A549 (cell line): ENCODE measurements around the gene GRID2. TPM values are rescaled to one million over a fixed set of nuclear protein-coding genes. Genes with fewer than 3 reads are reported as not detected.

ENCODE experiments used
- ATAC-seq, 2 experiments: fragments of 200-7000 bp in 1 of 2; fragments of >200 bp in 1 of 2; cut with Nextera tagmentation in 1 of 2; cut with Tn5 transposase in 1 of 2; 3 replicates each; pipeline versions ENCODE4 v1.8.0 to v1.9.1; 2018 to 2020; ENCODE audit warnings: mild to moderate bottlenecking in 1 of 2, moderate library complexity in 1 of 2
- CTCF ChIA-PET: fragments of 300-600 bp; sonication (Branson Sonifier 250); formaldehyde crosslinking; extraction: SDS; loops from one replicate; lab custom pipeline; 2021; ENCODE audit warnings: antibody characterized with exemption, inconsistent platforms; lab: Yijun Ruan, JAX
- POLR2A ChIA-PET: fragments of 350-600 bp; formaldehyde crosslinking; extraction: SDS; loops from one replicate; lab custom pipeline; 2021; ENCODE audit warnings: antibody characterized with exemption, inconsistent platforms; lab: Yijun Ruan, JAX
- DNase-seq, 2 experiments: peaks; one replicate each; pipeline versions ENCODE4 v3.0.0 to v3.0.0-alpha.2; 2011 to 2016; ENCODE audit warnings: low read depth in 1 of 2, low spot score in 1 of 2
- FAIRE-seq: peaks from 2 replicates; lab custom pipeline; 2011; peaks lifted over from hg19 to GRCh38; lab: Jason Lieb, UNC
- H3K27ac ChIP-seq, 2 experiments: fragments of >200 bp; sonication (Bioruptor Twin); formaldehyde crosslinking; 3 replicates each; pipeline ENCODE4 v1.5.1; 2016 to 2017
- H3K4me1 ChIP-seq: fragments of >200 bp; sonication (Bioruptor Twin); formaldehyde crosslinking; 3 replicates; pipeline ENCODE4 v1.6.1; 2016
- H3K4me2 ChIP-seq: fragments of >200 bp; sonication (Bioruptor Twin); formaldehyde crosslinking; 3 replicates; pipeline ENCODE4 v1.6.1; 2016
- H3K4me3 ChIP-seq: fragments of >200 bp; sonication (Bioruptor Twin); formaldehyde crosslinking; 3 replicates; pipeline ENCODE4 v1.5.1; 2016
- H3K9me3 ChIP-seq: fragments of >200 bp; sonication (Bioruptor Twin); formaldehyde crosslinking; 3 replicates; pipeline ENCODE4 v1.6.1; 2016
- CHD2 ChIP-seq: fragments of 150-350 bp; IDR thresholded peaks from 2 replicates; pipeline ENCODE4 v1.6.1; 2014; ENCODE audit warnings: low read length; ENCODE audit not compliant: partially characterized antibody
- EHMT2 ChIP-seq: fragments of 200-600 bp; sonication (generic); IDR thresholded peaks from 2 replicates; pipeline ENCODE4 v1.6.1; 2016; ENCODE audit warnings: antibody characterized with exemption, low read depth, mild to moderate bottlenecking, moderate library complexity
- FOSB ChIP-seq: fragments of 250-450 bp; sonication (Bioruptor Pico); IDR thresholded peaks from 2 replicates; pipeline ENCODE4 v1.5.0; 2020; ENCODE audit warnings: mild to moderate bottlenecking, moderate library complexity
- FOSL2 ChIP-seq, 2 experiments: fragments of 450-650 bp in 1 of 2; fragments of >200 bp in 1 of 2; sonication (Bioruptor Twin) in 1 of 2; formaldehyde crosslinking; IDR thresholded peaks; 2 replicates each; pipeline versions ENCODE4 v1.5.0 to v1.6.1; 2016 to 2020; ENCODE audit warnings: mild to moderate bottlenecking in 1 of 2, moderate library complexity in 1 of 2
- HDAC2 ChIP-seq: fragments of 200-600 bp; sonication (generic); IDR thresholded peaks from 2 replicates; pipeline ENCODE4 v1.6.1; 2016
- HOXB13 ChIP-seq: fragments of 250-450 bp; sonication (Bioruptor Pico); IDR thresholded peaks from 2 replicates; pipeline ENCODE4 v1.5.0; 2020; ENCODE audit warnings: low read depth, mild to moderate bottlenecking, moderate library complexity
- JUNB ChIP-seq: fragments of >200 bp; sonication (Bioruptor Twin); formaldehyde crosslinking; IDR thresholded peaks from 2 replicates; pipeline ENCODE4 v1.6.1; 2016
- NFE2L2 ChIP-seq: fragments of 150-350 bp; conservative IDR thresholded peaks from 2 replicates; pipeline ENCODE4 v1.6.1; 2014; ENCODE audit warnings: low read length
- NPAS2 ChIP-seq: fragments of 250-450 bp; sonication (Bioruptor Pico); IDR thresholded peaks from 2 replicates; pipeline ENCODE4 v1.8.0; 2022; ENCODE audit warnings: mild to moderate bottlenecking, moderate library complexity, borderline replicate concordance
- NR3C1 ChIP-seq: fragments of >200 bp; sonication (Bioruptor Twin); formaldehyde crosslinking; IDR thresholded peaks from 3 replicates; pipeline ENCODE4 v1.6.1; 2017
- POLR2A ChIP-seq: IDR thresholded peaks from 2 replicates; pipeline ENCODE4 v1.6.1; 2012; ENCODE audit warnings: mild to moderate bottlenecking, low read length
- POLR2AphosphoS2 ChIP-seq: conservative IDR thresholded peaks from 2 replicates; pipeline ENCODE4 v1.6.1; 2012; ENCODE audit warnings: low read length, improper control_type of control experiment, inconsistent platforms
- RAD21 ChIP-seq, 2 experiments: fragments of >200 bp in 1 of 2; sonication (Bioruptor Twin) in 1 of 2; formaldehyde crosslinking in 1 of 2; IDR thresholded peaks in 1 of 2; conservative IDR thresholded peaks in 1 of 2; 2 replicates in 1 of 2; 3 replicates in 1 of 2; pipeline ENCODE4 v1.6.1; 2012 to 2018; ENCODE audit warnings: inconsistent platforms in 1 of 2
- RCOR1 ChIP-seq: fragments of 150-350 bp; IDR thresholded peaks from 2 replicates; pipeline ENCODE4 v1.6.1; 2014; ENCODE audit warnings: antibody characterized with exemption, low read length, low read depth
- RNF2 ChIP-seq: fragments of 200-600 bp; sonication (generic); IDR thresholded peaks from 2 replicates; pipeline ENCODE4 v1.6.1; 2016; ENCODE audit warnings: low read depth, mild to moderate bottlenecking, antibody characterized with exemption, moderate library complexity, borderline replicate concordance
- SMC3 ChIP-seq: fragments of >200 bp; sonication (Bioruptor Twin); formaldehyde crosslinking; IDR thresholded peaks from 3 replicates; pipeline ENCODE4 v1.6.1; 2018; ENCODE audit warnings: inconsistent platforms
- SREBF2 ChIP-seq: fragments of 450-650 bp; IDR thresholded peaks from 2 replicates; pipeline ENCODE4 v1.6.1; 2014; ENCODE audit warnings: mild to moderate bottlenecking, moderate library complexity
- TFCP2L1 ChIP-seq: fragments of 250-450 bp; sonication (Bioruptor Pico); IDR thresholded peaks from 2 replicates; pipeline ENCODE4 v1.5.0; 2021; ENCODE audit warnings: mild to moderate bottlenecking
- ZFP36 ChIP-seq: fragments of 450-650 bp; IDR thresholded peaks from 2 replicates; pipeline ENCODE4 v1.6.1; 2014; ENCODE audit warnings: borderline replicate concordance; ENCODE audit not compliant: partially characterized antibody
- WGBS: methylation state at CpG from one replicate; pipeline ENCODE4 v1.1.6; 2017; ENCODE audit errors: missing lambda C conversion rate; 5-methylcytosine and 5-hydroxymethylcytosine counted together
- polyA plus RNA-seq, 4 experiments: library from polyadenylated mRNA; depleted of rRNA in 3 of 4; stranded (reverse); fragments of >200 nt; fragmentation: RNase III in 1 of 4; extraction: RNeasy Plus Mini Kit Qiagen cat#74134 plus additional on column Dnase treatment in 1 of 4; gene quantifications; 2 replicates in 3 of 4; 3 replicates in 1 of 4; pipeline ENCODE4 v1.2.3, GENCODE V29; 2011 to 2017
- TF ChIP-seq, protein P1 (sequence below): IDR thresholded peaks from 2 replicates; pipeline ENCODE4 v1.6.1; 2012; ENCODE audit warnings: low read depth, borderline replicate concordance
- TF ChIP-seq, protein P2 (sequence below): fragments of >200 bp; sonication (Bioruptor Twin); formaldehyde crosslinking; IDR thresholded peaks from 2 replicates; pipeline ENCODE4 v1.6.1; 2016

GRID2 gene
- polyA plus RNA-seq, 2 of the 4 experiments (the other 2 are of a cell fraction): not detected

DNA sequence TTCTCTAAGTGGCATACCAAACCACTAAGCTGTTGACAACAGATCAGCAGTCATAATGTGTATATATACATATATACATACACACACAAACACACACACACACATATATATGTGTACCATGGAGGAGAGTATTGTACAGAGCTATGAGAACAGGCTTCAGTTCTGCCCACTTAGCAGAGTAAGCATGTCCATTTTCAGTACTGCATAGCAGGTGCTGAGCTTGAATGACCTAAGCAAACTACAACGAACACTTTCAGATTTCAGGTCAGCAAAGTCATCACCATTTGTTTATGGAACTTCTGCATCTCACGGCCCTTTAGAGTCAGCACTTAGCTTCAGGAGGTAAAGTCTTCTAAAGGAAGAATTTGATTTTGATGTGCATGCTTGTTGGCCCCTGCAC lies 789.0 kb downstream of the GRID2 start (continued):
- TF ChIP-seq, protein P1, sequence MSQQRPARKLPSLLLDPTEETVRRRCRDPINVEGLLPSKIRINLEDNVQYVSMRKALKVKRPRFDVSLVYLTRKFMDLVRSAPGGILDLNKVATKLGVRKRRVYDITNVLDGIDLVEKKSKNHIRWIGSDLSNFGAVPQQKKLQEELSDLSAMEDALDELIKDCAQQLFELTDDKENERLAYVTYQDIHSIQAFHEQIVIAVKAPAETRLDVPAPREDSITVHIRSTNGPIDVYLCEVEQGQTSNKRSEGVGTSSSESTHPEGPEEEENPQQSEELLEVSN: no peak

GRCh38 chr4:93103042-93103441 lies 799.3 kb downstream of the GRID2 start:
- Histone ChIP-seq H3K4me2 (no peak overlapping the region), H3K4me3 (no peak overlapping the region), H3K4me1 (no peaks in the 10 kb centered on the region), H3K27ac (no peak overlapping the region), H3K9me3 (no peaks in the 10 kb centered on the region)
- no peak for FAIRE-seq
- 44% methylated on average over 7 of the region's 7 CpGs for WGBS
- peak in 1 of 2 experiments; percentile 45; a peak in 1 of 6 replicates for ATAC-seq
- no peak for TF ChIP-seq POLR2A
- TF ChIP-seq JUNB: no peak
- TF ChIP-seq, protein P2, sequence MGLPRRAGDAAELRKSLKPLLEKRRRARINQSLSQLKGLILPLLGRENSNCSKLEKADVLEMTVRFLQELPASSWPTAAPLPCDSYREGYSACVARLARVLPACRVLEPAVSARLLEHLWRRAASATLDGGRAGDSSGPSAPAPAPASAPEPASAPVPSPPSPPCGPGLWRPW: no peak
- no peak for TF ChIP-seq CHD2
- no peak for TF ChIP-seq RAD21 (conservative IDR thresholded peaks at IDR 0.05 in 1 of 2, IDR thresholded peaks at IDR 0.05 in 1 of 2)
- ChIA-PET POLR2A (no interaction called here), CTCF (no interaction called here)
- no peak for DNase-seq

GRCh38 chr4:93116624-93117023 lies 812.9 kb downstream of the GRID2 start:
- POLR2A ChIA-PET: no interaction called here
- 33% methylated on average over 1 of the region's 1 CpG for WGBS
- Histone ChIP-seq H3K4me2 (no peak overlapping the region), H3K9me3 (no peaks in the 10 kb centered on the region), H3K4me3 (no peak overlapping the region), H3K4me1 (no peaks in the 10 kb centered on the region), H3K27ac (no peak overlapping the region)
- DNase-seq (no peak), FAIRE-seq (no peak), ATAC-seq (no peak)
- TF ChIP-seq NR3C1 (no peak), FOSB (CRISPR knock-in tag) (no peak), POLR2A (no peak), RNF2 (no peak), POLR2AphosphoS2 (no peak), FOSL2 (IDR thresholded peaks at IDR 0.05) (no peak), FOSL2 (CRISPR knock-in tag; IDR thresholded peaks at IDR 0.05) (no peak), EHMT2 (no peak), TFCP2L1 (CRISPR knock-in tag) (no peak), NFE2L2 (no peak), JUNB (no peak), RCOR1 (no peak), RAD21 (conservative IDR thresholded peaks at IDR 0.05 in 1 of 2, IDR thresholded peaks at IDR 0.05 in 1 of 2) (no peak)
- CTCF ChIA-PET: no interaction called here

GRCh38 chr4:93127489-93127888 lies 823.7 kb downstream of the GRID2 start:
- no peak overlapping the region for H3K27ac ChIP-seq
- H3K4me3 ChIP-seq: no peak overlapping the region
- FAIRE-seq: no peak
- 70% methylated on average over 2 of the region's 2 CpGs for WGBS
- ChIA-PET POLR2A (no interaction called here), CTCF (no interaction called here)
- TF ChIP-seq NR3C1 (no peak), RCOR1 (no peak), TFCP2L1 (CRISPR knock-in tag) (no peak), CHD2 (no peak), ZFP36 (no peak), HOXB13 (CRISPR knock-in tag) (no peak), HDAC2 (no peak), SREBF2 (no peak), SMC3 (no peak), NPAS2 (CRISPR knock-in tag) (no peak)
- no peaks in the 10 kb centered on the region for H3K9me3 ChIP-seq
- H3K4me1 ChIP-seq: no peaks in the 10 kb centered on the region
- no peak for DNase-seq
- ATAC-seq: no peak
- H3K4me2 ChIP-seq: no peak overlapping the region
